Measurements from ENCODE around the gene PLXNA2.

- TF ChIP-seq POLR2A (IDR thresholded peaks at IDR 0.05; ENCODE audit: low read depth, low read length) (no peak), POLR2AphosphoS5 (IDR thresholded peaks at IDR 0.05; ENCODE audit: low read depth, low read length) (no peak), TAF1 (IDR thresholded peaks at IDR 0.05; ENCODE audit: low read depth, low read length) (no peak), SPI1 (IDR thresholded peaks at IDR 0.05; ENCODE audit: low read depth, low read length) (no peak), POU2F2 (IDR thresholded peaks at IDR 0.05; ENCODE audit: low read depth, low read length) (no peak)
Observed at GRCh38 chr1:208270651-208271141, 26.5 kb upstream of the PLXNA2 start.

All from GM12891 (cell line).